ENCODE measurements around the gene PDE1C.
"Not testable (repeated sequence)": the region's sequence is repeated elsewhere in the genome, so short reads cannot be mapped to it uniquely, and the experiment has no call there.

Gene PDE1C

DNA sequence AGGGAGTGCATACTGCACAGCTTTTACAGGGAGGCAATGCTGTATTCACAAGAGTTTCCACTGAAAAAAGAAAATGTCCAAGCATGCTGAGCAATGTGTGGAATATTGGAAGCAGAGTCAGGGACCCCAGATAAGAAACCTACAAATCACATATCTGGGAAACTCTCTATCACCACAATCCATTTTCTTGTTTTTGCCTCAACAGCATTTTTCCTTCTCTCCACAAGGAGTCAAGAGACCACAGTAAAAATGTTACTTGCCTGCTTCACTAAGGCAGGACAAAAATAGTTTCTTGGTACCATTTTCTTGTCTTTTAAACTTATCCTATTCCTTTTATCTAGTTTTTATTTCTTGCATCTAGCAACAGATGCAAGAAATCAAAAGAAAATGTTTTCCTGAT is 19.5 kb upstream of the PDE1C start:
- TF ChIP-seq CTCF (IDR thresholded peaks at IDR 0.05; ENCODE audit: low read depth, low read length), result no peak
- DNase-seq (ENCODE audit: extremely low read depth, low read depth), result no peak

GRCh38 chr7:32089256-32089655 is 19.0 kb upstream of the PDE1C start:
- no peak for TF ChIP-seq CTCF (IDR thresholded peaks at IDR 0.05; ENCODE audit: low read depth, low read length)
- DNase-seq (ENCODE audit: extremely low read depth, low read depth), result no peak

GRCh38 chr7:32088451-32088881 is 18.3 kb upstream of the PDE1C start:
- TF ChIP-seq CTCF (IDR thresholded peaks at IDR 0.05; ENCODE audit: low read depth, low read length), result no peak
- DNase-seq (ENCODE audit: extremely low read depth, low read depth), result no peak

DNA sequence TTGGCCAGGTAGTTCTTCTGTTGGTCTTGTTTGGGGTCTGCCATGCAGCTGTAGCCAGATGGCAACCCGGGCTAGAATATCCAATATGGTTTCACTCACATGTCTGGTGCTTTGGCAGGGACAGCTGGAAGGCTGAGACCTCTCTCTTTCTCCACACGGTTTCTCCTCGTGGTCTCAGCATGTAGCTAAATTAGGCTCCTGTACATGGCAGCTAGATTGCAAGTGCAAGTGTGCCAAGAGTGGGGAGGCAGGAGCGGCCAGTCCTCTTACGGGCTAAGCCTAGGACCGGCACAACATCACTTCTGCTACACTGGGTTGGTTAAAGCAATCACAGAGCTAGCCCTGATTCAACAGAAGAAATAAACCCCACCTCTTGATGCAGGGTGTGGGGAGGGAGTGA is 9.3 kb upstream of the PDE1C start:
- TF ChIP-seq CTCF (IDR thresholded peaks at IDR 0.05; ENCODE audit: low read depth, low read length), result no peak
- no peak for DNase-seq (ENCODE audit: extremely low read depth, low read depth)

- no peak for TF ChIP-seq CTCF (IDR thresholded peaks at IDR 0.05; ENCODE audit: low read depth, low read length)
- DNase-seq (ENCODE audit: extremely low read depth, low read depth), result no peak
These were observed 8.6 kb upstream of the PDE1C start for GRCh38 chr7:32078824-32079223.

DNA sequence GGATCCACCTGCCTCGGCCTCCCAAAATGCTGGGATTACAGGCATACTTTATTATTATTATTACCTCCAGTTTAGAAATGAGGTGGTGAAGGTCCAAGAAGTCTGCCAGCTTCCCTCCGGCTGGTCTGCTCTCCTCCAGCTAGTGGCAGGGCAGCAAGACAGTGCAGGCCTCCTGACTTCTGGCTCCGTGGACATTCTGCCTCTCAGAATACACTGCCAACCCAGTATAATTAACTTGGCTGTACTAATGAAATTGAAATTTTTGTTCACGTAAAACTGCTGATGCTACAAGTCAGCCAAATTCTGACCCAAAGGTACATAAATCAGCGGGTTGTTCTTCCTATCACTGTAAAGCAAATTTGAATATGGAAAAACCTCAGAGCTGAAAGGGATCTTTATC is 7.6 kb upstream of the PDE1C start:
- no peak for TF ChIP-seq CTCF (IDR thresholded peaks at IDR 0.05; ENCODE audit: low read depth, low read length)
- DNase-seq (ENCODE audit: extremely low read depth, low read depth), result no peak

- DNase-seq (ENCODE audit: extremely low read depth, low read depth), result not testable (repeated sequence)
These were observed 6.6 kb upstream of the PDE1C start for GRCh38 chr7:32076802-32077201.

DNA sequence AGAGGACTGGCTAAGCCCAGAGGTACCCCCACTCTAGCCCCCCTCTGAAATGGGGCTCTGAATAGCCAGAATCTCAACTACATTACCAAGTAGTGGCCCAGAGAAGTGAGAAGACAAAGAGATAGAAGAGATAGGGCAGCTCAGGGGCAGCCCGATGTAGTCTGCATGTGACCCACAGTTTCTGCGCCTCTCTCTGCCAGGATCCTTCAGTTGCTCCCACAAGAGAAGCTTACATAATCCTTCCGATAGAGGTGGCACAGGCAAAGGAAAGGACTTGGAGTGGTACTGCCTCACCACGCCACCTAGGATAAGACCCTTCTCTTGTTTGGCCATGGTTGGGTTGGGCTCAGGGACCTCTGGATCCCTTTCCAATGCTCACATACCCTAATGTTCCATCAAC is 5.4 kb upstream of the PDE1C start:
- DNase-seq (ENCODE audit: extremely low read depth, low read depth), result no peak
- no peak for TF ChIP-seq CTCF (IDR thresholded peaks at IDR 0.05; ENCODE audit: low read depth, low read length)

Measured in AG09319 (cell line).